Activated T-cell treated with anti-CD3 and anti-CD28 coated beads for 24 hours (primary cell): ENCODE results near the gene ARL5C.
"Not testable (repeated sequence)": the region's sequence is repeated elsewhere in the genome, so short reads cannot be mapped to it uniquely, and the experiment has no call there.

Experiments
- DNase-seq: peaks from one replicate; pipeline ENCODE4 v3.0.0-alpha.2; 2020; ENCODE audit warnings: low read depth

The ARL5C gene

DNA sequence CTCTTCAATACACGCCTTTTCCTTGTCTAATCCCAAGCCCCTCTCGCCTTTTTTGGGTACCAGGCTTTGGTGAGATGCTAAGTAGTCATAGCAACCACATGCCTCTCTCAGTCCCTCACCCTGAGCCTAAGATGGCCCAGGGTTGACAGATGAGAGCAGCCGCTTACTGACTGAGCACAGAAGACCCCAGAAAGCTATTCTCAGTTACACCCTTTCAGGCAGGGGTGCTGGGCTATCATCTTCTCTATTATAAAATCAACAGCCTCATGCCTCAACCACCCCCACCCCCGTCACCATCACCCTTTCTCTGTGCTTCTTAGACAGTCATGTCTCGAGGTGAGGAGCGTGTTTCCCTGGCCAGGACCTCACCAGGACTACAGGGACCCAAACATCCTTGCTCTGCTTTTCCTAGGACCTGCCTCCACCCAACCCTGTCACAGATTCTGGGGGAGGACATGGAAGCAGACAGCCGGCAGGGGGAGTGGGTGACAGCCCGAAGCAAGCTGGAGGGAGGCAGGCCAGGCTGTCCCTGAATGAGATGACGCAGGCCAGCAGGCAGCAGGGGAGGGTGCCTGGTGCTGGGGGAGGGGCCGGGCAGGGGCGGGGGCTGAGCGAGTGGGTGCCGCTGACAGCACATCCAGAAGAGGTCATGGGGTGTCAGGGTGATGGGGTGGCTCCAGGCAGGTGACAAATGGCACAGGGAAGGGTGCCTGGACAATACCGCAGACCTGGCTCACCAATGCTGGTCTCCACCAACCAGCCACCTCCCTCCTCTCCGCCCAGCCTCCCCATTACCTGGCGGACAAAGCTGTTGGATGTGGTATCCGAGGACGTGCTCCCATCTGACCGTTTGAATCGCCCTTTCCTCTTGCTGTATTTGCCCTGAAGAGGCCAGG is 28.4 kb upstream of the ARL5C start:
- DNase-seq, result no peak

DNA sequence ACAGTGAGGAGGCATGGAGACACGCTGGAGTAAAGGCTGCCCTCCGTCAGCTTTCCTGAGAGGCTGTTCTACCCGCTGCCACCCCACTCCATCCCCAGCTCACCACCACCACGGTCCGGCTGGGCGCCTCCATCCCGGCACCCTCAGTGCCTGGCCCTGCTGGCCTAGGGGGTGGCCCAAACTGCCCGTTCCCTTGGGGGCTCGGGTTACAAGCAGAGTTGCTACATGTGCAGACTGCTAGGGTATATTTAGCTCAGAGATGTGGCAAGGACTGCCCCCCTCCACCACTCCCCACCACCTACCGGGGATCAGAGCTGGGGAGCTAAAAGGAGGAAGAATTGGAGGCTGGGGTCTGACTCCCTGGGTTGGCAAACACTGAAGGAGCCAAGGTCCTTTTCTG is 27.4 kb upstream of the ARL5C start:
- DNase-seq, result no peak

DNA sequence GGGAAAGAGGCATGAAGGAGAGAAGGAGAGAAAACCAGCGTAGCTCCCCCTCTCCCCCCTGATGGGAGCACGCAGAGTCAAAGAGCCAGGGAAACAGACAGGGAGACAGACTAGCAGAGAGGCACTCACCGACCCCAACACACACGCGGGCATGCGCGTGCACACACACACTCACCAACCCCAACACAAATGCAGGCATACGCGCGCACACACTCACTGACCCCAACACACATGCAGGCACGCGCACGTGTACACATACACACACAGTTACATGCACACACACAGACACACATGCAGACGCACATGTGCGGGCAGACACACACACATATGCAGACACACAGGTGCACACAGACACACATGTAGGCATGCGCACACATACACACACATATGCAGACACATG is 26.9 kb upstream of the ARL5C start:
- no peak for DNase-seq

DNA sequence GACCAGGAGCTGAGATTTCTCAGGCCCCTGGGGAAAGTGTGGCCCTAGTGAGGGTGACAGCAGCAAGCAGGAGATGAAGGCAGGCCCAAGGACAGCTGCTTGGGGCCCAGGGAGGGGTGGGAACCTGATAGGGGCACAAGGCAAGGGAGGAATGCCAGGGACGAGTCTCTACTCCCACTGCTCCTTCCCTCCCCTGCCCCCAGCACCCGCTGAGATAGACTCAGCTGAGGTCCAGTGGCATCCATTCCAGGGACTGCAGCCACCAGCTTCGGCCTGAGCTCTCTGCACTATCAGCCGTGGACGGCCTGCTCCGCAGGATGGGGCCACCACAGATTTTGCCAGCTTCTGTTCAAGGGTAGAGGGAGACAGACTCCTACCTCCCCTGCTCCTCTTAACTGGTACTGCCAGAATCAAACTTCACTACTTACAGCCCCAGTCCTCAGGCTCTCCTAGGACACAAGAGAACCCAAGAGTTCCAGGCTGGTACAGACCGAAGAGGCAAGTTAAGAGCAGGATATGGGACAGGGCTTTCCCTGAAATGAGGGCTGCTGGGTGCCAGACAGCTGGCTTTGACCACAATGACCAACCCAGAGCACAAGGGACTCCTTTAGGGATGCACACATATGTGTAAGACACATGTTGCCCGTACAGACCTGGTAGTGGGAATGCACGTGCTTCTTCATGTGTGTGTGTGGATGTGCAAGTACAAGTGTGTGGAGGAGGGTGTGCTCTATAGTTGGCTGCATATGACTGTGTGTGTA is 26.0 kb upstream of the ARL5C start:
- DNase-seq, result no peak

DNA sequence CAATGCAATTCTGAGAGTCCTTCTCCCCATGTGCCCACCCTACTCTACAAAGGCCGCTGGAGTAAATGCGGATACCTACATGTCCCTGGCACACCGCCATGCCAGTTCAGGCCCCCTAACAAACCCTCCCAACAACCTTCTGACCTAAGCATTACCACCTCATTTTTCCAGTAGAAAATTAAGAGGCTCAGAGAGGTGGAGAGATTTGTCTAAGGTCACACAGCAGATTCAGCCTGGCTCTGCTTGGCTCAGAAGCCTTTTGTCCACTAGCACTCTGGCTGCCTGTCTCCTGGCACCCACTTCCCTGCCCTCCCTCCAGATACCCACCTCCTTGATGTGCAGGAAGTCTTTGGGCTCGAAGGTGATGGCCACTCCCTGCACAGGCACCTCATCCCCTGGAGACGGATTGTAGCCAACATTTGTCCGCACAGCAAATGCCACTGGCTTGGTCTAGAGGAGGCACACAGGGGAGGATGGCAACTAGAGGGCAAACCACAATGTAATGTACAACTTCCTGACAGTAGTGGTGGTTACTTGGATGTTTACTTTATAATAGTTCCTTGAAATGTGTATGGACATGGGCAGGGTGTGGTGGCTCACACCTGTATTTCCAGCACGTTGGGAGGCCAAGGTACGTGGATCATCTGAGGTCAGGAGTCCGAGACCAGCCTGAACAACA is 21.3 kb upstream of the ARL5C start:
- no peak for DNase-seq

DNA sequence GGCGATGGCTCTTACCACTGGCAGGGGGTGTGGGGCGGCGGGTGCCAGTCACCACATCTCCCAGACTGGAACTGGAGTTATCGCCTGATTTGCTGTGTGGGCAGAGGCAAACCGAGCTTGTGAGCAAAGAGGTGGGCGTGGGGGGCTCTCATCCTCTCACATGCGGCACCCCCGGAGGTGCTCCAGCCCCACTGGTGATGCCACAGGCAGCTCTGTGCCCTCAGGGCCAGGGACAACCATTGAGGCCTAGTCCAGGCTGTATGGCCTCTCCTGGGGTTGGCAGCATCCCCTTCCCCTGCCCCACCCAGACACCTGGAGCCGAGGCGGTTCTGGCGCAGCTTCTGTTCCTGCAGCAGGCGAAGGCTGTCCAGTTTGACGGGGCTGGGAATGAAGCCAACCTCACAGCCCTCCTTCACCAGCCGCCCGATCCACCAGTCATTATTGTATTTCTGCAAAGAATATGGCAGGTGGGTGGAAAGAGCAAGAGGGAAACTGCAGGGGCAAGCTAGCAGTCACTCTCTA is 20.6 kb upstream of the ARL5C start:
- no peak for DNase-seq

DNA sequence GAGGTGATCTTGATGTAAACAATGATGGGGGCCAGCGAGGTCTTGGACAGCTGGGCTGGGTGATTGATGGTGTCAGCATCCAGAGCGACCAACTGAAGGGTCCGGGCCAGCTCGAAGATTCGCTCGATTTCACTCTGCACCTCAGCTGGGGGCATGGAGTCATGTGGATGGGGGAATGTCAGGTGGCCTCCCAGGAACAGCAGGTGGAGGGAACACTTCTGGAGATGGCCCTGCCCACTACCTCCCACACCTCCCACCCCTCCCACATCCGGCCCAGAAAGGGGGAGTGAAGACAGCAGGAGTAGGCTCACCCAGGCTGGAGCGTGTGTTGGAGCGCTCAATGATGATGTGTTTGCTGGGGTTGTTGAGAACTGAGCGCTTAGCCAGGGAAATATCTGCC is 17.8 kb upstream of the ARL5C start:
- DNase-seq, result no peak

DNA sequence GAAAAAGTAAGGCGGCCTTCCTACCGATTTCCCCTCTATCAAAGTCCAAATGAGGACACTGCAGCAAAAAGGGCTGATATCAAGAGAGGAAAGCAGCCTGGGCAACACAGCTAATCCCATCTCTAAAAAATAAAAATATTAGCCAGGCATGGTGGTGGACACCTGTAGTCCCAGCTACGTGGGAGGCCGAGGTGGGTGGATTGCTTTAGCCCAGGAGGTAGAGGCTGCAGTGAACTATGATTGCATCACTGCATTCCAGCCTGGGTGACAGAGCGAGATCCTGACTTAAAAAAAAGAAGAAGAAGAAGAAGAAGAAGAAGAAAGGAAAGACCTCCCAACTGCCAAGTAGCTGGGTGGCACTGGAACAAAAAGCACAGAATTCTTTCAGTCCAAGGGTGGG is 17.1 kb upstream of the ARL5C start:
- no peak for DNase-seq

DNA sequence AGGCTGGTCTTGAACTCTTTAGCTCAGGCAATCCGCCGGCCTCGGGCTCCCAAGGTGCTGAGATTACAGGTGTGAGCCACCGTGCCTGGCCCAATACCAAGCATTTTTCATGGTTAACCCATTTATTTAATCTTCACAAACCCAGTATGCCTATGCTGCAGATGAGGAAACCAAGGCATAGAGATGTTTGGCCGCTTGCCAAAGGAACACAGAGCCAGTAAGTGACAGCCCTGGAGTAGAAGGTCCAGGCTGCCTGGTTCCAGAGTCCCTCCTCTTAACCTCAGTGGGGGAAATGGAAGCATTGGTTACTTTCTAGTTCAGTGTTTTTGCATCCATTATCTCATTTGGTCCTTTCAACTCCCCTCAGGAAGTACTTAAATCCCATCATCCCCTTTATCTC is 15.3 kb upstream of the ARL5C start:
- no peak for DNase-seq

DNA sequence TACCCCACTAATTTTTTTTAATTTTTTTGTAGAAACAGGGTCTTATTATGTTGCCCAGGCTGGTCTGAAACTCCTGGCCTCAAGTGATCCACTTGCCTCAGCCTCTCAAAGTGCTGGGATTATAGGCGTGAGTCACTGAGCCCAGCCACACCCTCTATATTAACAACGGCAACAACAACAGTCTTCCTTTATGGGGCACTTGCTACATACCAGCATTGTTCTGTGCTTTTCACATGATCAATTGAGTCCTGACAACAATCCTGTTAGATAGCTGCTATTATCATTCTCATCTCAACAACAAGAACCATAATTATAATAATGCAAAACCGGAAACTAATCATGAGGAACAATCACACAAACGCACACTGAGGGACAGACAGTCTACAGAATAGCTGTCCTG is 12.6 kb upstream of the ARL5C start:
- DNase-seq, result no peak

DNA sequence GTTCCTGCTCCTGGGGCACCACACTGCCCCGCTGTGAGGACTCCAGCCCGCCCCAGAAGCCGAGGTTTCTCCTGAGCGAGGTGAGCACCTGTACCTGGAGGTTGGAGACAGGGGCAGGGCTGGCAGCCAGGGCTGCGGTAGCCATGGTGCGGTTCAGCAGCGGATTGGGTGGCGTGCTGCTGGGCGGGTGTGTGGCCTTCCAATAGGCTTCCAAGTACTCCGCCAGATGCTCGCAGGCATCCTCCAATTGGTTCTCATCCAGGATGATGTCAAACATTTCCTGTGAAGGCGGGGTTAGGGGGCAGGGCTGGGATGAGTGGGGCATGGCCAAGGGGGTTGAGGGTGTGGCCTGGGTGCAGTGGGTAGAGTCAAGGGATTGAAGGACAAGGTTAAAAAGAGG is 11.3 kb upstream of the ARL5C start:
- DNase-seq, result no peak

DNA sequence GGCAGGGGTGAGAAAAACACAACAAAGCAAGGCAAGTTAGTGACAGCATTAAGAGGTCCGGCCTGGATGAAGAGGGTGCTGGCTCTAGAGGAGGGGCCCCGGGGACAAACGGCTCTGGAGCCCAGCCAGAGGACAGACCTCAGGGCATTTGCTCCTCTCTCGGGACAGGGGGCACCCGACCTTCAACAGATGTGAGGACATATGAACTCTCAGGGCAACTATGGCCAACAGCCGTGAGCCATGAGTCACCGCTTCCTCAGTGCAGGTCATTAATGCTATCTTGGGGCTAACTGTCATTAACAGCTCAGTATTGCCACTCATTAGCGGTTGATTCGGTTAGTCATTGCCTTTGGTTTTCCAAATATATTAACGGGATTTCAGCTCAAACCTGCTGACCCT is 9.7 kb upstream of the ARL5C start:
- no peak for DNase-seq

DNA sequence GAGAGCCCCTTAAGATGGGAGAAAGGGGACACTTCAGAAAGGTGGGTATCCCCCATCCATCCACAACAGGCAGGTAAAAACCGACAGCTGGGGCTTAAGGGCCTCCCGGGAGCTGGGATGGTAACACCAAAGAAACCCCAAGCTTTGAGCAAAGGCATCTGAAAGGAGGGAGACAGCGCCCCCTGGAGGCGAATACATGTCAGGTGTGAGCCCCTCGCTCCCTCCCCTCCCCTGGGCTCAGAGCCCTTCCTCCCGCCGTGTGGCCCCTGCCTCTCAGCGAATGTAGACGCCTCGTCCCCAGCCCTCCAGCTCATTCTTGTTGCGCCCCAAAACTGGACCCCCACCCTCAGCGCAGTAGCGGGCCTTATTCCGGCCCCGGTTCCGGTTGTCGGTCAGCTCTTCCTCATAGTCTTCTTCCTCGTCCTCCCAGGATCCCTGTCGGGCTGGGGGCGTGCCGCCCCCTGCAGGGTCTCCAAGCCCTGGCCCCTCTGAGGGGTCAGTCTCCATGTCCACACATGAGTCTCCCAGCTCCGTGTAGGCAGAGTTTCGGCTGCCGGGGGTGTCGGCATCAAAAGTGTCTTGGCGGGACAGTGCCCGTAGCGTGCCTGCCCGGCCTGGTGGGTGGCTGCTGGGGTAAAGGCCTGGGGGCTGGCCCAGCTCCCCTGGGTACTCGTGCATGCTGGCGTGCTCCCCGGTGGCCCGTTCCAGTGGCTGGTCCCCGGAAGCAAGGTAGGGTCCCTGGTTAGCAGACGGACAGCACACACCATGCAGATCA is 9.1 kb upstream of the ARL5C start:
- peak; percentile 56 for DNase-seq

DNA sequence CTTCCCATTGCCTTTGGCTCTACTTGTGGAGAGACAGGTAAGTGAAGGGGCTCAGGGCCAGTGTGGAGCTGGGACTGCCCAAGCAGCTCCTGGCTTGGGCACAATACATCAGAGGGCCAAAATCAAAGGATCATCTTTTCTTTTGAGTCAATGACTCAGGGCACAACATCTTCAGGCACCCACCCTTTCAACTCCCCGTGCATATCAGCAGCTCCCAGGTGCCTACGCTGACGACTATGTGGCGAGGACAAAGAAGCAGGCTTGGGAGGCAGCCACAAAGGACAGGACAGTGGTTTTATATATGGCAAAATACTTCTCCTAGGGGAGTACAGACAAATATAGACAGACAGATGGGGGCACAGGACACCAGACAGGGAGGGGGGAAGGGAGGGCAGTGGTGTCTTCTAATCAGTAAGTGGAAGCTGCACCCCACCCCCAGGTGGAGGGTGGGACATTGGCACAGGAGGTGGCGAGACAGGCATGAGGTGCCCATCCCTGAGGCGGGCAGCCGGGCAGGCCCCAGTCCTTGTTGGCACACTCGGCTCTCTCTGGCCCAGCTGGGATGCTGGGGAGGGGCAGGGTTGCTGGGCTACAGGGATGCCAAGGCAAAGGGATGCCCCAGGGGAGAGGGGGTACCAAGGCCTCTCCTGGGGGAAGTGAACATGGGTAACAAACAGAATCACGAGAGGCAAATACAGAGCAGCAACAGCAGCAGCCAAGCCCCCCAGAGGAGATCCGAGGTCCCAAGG is 7.7 kb upstream of the ARL5C start:
- DNase-seq, result no peak

DNA sequence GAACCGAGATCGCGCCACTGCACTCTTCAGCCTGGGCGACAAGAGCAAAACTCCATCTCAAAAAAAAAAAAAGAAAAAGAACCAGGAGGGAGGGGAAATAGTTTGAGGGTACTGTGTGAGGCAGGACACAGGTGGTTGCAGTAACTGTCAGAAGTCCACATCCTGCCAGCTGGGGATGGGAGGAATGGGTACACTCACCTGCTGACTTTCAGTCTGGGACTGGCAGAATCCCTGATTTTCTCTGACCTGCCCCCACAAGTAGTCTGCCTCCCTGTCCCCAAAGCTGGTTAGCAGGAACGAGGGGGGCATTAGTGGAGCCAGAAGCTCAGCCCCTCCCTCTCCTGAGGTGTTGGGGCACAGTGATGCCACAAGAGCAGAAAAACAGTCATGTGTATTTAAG is 7.1 kb upstream of the ARL5C start:
- no peak for DNase-seq

DNA sequence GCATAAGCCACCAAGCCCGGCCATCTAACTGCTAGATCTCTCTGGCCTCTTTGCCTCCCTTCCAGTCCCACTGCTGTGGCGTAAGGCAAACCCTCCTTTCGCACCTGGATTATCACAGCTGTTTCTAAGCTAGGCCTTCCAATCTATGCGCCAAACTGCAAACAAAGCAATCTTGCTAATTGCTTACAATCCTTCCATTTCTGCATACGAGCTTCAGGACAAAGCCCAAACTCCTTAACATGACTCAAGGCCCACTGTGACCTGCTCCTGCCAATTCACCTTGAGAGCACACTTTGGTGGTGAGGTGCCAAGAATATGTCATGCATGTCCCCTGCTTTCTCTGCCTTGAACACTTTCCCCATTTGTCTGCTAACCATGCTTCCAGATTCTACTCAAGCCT is 6.0 kb upstream of the ARL5C start:
- no peak for DNase-seq

DNA sequence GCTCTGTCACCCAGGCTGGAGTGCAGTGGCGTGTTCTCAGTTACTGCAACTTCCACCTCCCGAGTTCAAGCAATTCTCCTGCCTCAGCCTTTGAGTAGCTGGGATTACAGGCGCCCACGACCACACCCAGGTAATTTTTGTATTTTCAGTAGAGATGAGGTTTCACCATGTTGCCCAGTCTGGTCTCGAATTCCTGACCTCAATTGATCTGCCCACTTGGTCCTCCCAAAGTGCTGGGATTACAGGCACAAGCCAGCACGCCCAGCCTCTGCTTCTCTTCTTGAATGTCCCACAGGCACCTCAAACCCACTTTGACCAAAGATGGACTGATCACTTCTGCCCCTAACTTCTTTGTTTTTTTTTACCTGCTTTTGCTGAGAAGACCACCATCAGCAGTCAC is 4.6 kb upstream of the ARL5C start:
- DNase-seq, result no peak

DNA sequence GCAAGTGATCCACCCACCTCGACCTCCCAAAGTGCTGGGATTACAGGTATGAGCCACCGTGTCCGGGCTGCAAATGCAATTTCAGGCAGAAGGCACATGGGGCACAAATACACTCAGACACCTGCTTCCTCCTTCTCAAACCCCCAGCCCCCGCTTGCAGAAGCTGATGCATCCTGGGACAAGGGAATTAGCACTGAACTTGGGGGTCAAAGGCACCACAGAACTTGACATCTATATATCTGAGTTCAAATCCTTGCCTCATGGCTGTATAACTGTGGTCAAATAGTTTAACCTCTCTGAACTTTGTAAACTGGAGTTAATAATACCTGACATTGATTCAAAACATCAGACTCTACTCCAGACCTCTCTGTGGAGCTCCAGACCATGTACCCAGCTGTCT is 4.1 kb upstream of the ARL5C start:
- no peak for DNase-seq

DNA sequence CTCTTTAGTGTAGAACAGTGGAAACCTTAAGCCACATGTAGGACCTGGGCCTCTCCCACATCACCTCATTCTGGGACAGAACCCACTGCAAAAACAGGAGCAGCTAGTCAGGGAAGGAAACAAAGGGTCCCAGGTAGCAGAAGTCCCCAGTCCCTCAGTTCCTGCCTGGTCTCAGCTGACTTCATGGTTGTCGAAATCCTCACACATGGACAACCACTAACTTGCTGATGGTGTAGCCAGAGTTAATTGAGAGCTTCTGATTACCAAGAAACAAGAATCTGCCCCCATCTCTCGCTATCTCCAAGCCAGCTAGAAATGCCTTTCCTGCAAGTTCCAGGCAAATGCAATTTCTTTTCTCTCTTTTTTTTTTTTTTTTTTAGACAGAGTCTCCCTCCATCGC is 3.6 kb upstream of the ARL5C start:
- DNase-seq, result no peak

DNA sequence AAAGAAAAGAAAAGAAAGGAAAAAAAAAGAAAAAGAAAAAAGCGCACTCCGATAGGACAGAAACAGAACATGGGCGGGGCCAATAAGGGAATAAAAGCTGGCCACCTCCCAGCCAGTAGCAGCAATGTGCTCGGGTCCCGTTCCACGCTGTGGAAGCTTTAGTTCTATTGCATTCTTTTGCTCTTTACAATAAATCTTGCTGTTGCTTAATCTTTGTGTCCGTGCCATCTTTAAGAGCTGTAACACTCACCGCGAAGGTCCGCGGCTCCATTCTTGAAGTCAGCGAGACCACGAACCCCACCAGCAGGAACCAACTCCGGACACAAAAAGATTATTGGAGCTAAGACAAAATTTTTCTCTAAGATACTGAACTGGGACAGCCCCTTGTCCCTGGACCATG is 3.1 kb upstream of the ARL5C start:
- DNase-seq, result no peak

DNA sequence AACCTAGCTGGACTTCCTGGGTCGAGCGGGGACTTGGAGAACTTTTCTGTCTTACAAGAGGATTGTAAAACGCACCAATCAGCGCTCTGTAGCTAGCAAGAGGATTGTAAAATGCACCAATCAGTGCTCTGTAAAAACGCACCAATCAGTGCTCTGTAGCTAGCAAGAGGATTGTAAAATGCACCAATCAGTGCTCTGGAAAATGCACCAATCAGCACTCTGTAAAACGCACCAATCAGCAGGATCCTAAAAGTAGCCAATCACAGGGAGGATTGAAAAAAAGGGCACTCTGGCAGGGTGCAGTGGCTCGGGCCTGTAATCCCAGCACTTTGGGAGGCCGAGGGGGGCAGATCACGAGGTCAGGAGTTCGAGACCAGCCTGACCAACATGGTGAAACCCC is 2.5 kb upstream of the ARL5C start:
- DNase-seq, result not testable (repeated sequence)
